HUES48 (cell line): ENCODE measurements around the gene CBL.
A peak's percentile ranks its signal among the peaks of the same experiment; 100 is the strongest.
"Not testable (repeated sequence)": the region's sequence is repeated elsewhere in the genome, so short reads cannot be mapped to it uniquely, and the experiment has no call there.

Experiments used
- H3K27ac ChIP-seq: one replicate; pipeline ENCODE4 v1.7.0; 2013; ENCODE audit warnings: low read depth, low read length, inconsistent platforms
- H3K27me3 ChIP-seq: 2 replicates; pipeline ENCODE4 v1.6.1; 2013; ENCODE audit warnings: mild to moderate bottlenecking, low read length; ENCODE audit not compliant: control insufficient read depth, insufficient read depth
- H3K36me3 ChIP-seq: 2 replicates; pipeline ENCODE4 v1.6.1; 2013; ENCODE audit warnings: low read length; ENCODE audit not compliant: control insufficient read depth, insufficient read depth
- H3K4me1 ChIP-seq: 2 replicates; pipeline ENCODE4 v1.6.1; 2013; ENCODE audit warnings: mild to moderate bottlenecking, low read length; ENCODE audit not compliant: control insufficient read depth, insufficient read depth
- H3K4me3 ChIP-seq: 2 replicates; pipeline ENCODE4 v1.5.1; 2013; ENCODE audit warnings: mild to moderate bottlenecking, low read depth, low read length
- H3K9ac ChIP-seq: 2 replicates; pipeline ENCODE4 v1.6.1; 2013; ENCODE audit warnings: mild to moderate bottlenecking, low read depth, low read length, moderate library complexity
- H3K9me3 ChIP-seq: 2 replicates; pipeline ENCODE4 v1.6.1; 2013; ENCODE audit warnings: low read length; ENCODE audit not compliant: control insufficient read depth, insufficient read depth

Gene CBL

DNA sequence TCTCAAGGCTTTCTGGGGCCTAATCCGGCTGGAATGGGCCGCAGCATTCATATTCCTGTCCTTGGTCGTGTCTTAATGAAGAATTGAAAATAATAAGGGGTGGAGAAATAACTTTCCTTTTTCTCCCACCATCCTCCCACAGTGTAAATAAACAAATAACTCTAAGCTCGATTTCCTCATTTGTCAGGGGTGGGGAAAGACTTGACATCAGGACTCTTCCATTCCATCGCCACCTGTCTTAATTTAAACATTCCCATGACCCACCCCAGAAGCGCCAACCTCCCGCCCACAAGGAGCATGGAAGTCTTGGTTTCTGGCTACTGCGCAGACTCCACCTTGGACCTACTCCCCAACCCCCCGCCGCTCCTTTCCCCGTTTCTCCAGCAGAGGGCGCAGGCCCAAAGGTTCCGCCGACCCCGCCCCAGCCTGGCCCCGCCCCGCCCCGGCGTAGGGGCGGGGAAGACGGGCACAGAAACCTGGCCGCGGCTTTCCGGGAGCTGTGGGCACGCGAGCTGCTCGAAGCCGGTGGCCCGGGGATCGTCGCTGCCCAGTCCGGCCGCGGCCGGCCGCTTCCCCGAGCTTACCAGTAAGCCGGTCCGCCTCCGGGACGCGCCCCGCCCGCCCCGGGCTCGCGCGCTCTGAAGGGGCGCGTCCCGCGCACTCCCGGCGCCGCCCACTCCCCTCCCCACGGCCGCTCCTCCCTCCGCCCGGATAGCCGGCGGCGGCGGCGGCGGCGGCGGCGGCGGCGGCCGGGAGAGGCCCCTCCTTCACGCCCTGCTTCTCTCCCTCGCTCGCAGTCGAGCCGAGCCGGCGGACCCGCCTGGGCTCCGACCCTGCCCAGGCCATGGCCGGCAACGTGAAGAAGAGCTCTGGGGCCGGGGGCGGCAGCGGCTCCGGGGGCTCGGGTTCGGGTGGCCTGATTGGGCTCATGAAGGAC, at the start of gene CBL:
Gene CBL (plus strand): TSS at position 766 of the 937 bp plus-strand sequence. CDS start 79 bp downstream, at position 845.
- Histone ChIP-seq H3K9me3 (no peaks in the 10 kb centered on the region), H3K4me3 (peak within 1 kb of the TSS; percentile 83), H3K27ac (peak within 1 kb of the TSS; percentile 99), H3K9ac (peak within 1 kb of the TSS; percentile 75), H3K4me1 (peaks cover 32% of the 10 kb centered on the region), H3K36me3 (no peaks in the 10 kb centered on the region), H3K27me3 (no peaks in the 10 kb centered on the region)

GRCh38 chr11:119156496-119156895, 49.6 kb upstream of the CBL start:
- Histone ChIP-seq H3K27ac (no peak overlapping the region), H3K9me3 (no peaks in the 10 kb centered on the region), H3K36me3 (no peaks in the 10 kb centered on the region), H3K4me3 (no peak overlapping the region), H3K4me1 (0 out of 2 replicates have a peak, but pooled peaks cover 3% of the 10 kb centered on the region), H3K9ac (no peak overlapping the region), H3K27me3 (peaks cover 4% of the 10 kb centered on the region; the same call in 1 of the 2 replicates)

DNA sequence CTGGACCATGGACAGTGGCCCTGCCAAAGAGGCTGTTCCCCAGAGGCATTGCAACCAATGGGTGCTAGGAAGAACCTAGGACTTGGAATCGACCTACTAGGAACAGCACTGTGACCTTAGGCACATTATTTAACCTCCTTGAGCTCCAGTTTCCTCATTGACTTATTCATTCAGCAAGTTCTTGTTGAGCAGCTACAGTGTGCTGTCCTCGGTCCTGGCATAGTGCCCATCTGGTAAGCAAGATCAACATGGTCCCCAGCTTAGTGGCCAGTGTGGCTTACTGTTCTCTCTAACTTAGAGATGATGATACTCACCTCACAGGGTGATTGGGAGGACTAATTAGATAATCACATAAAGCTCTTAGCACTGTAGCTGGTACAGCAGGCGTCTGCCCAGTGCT, 49.1 kb upstream of the CBL start:
- no peaks in the 10 kb centered on the region for H3K9me3 ChIP-seq

DNA sequence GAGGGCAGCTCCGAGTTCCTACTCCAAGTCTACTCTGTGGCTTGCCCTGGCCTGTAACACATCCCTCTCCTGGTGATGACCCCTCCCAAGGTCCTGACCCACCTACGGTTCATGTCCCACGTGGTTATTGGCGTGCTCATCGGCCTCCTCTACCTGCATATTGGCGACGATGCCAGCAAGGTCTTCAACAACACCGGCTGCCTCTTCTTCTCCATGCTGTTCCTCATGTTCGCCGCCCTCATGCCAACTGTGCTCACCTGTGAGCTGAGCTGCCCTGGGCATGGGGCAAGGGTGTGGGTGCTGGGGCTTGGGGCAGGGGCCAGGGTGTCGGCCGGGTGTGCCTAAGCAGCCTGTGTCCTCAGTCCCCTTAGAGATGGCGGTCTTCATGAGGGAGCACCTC, 47.7 kb upstream of the CBL start:
- H3K4me3 ChIP-seq, result no peak overlapping the region
- no peak overlapping the region for H3K27ac ChIP-seq
- 0 out of 2 replicates have a peak, but pooled peaks cover 3% of the 10 kb centered on the region for H3K4me1 ChIP-seq
- no peaks in the 10 kb centered on the region for H3K9me3 ChIP-seq
- H3K36me3 ChIP-seq, result no peaks in the 10 kb centered on the region
- no peaks in the 10 kb centered on the region for H3K27me3 ChIP-seq
- H3K9ac ChIP-seq, result no peak overlapping the region

More for the DNA sequence above, 49.1 kb upstream of the CBL start:
- no peak overlapping the region for H3K27ac ChIP-seq
- no peaks in the 10 kb centered on the region for H3K27me3 ChIP-seq
- no peaks in the 10 kb centered on the region for H3K36me3 ChIP-seq
- no peak overlapping the region for H3K9ac ChIP-seq
- no peak overlapping the region for H3K4me3 ChIP-seq
- H3K4me1 ChIP-seq, result 0 out of 2 replicates have a peak, but pooled peaks cover 3% of the 10 kb centered on the region

DNA sequence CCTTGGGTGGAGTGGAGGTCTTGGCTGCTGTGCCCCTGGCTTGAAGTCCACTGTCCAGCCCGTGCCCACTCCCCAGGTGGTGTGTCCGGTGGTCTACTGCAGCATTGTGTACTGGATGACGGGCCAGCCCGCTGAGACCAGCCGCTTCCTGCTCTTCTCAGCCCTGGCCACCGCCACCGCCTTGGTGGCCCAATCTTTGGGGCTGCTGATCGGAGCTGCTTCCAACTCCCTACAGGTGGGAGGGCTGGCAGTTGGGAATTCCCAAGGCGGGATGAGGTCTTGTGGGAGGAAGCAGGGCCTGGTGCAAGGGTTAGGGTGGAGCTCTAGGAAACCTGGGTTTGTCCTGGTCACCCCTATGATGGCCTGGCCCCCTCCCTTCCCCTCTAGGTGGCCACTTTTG, 46.0 kb upstream of the CBL start:
- Histone ChIP-seq H3K4me1 (0 out of 2 replicates have a peak, but pooled peaks cover 3% of the 10 kb centered on the region), H3K4me3 (no peak overlapping the region), H3K9me3 (no peaks in the 10 kb centered on the region), H3K9ac (no peak overlapping the region), H3K27ac (no peak overlapping the region), H3K36me3 (no peaks in the 10 kb centered on the region), H3K27me3 (no peaks in the 10 kb centered on the region)

GRCh38 chr11:119161871-119162270, 44.3 kb upstream of the CBL start:
- no peaks in the 10 kb centered on the region for H3K36me3 ChIP-seq
- H3K27ac ChIP-seq, result no peak overlapping the region
- no peaks in the 10 kb centered on the region for H3K9me3 ChIP-seq
- H3K4me1 ChIP-seq, result 0 out of 2 replicates have a peak, but pooled peaks cover 3% of the 10 kb centered on the region
- no peaks in the 10 kb centered on the region for H3K27me3 ChIP-seq
- no peak overlapping the region for H3K4me3 ChIP-seq
- no peak overlapping the region for H3K9ac ChIP-seq

DNA sequence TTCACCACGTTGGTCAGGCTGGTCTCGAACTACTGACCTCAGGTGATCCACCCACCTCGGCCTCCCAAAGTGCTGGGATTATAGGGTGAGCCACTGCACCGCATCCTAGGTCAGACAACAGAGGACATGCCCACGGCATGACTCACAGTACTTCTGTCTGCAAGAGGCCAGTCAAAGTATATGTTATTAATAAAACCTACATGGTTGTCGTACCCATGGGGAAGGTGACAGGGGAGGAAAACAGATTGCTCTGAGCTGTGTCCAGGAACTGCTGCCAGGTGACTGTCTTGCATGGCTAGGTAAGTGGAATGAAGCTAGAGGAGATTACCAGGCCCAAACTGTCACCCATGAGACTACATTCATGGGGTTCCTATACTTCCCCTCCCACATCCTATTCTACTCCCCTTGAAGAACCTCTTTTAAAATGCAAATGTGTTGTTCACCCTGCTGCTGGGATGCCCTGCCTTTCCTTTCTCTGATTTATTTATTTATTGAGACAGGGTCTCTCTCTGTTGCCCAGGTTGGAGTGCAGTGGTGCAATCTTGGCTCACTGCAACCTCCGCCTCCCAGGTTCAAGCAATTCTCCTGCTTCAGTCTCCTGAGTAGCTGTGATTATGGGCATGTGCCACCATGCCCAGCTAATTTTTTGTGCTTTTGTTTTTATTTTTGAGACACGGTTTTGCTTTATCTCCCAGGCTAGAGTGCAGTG, 39.6 kb upstream of the CBL start:
- Histone ChIP-seq H3K4me1 (no peaks in the 10 kb centered on the region), H3K27me3 (no peaks in the 10 kb centered on the region), H3K9ac (no peak overlapping the region), H3K4me3 (no peak overlapping the region), H3K9me3 (no peaks in the 10 kb centered on the region), H3K27ac (peak overlapping the region; percentile 1), H3K36me3 (no peaks in the 10 kb centered on the region)

- not testable (repeated sequence) for H3K27ac ChIP-seq, H3K4me3 ChIP-seq, H3K9ac ChIP-seq, H3K36me3 ChIP-seq, H3K4me1 ChIP-seq, H3K9me3 ChIP-seq, H3K27me3 ChIP-seq
Measured at GRCh38 chr11:119167077-119167458, 39.1 kb upstream of the CBL start.

DNA sequence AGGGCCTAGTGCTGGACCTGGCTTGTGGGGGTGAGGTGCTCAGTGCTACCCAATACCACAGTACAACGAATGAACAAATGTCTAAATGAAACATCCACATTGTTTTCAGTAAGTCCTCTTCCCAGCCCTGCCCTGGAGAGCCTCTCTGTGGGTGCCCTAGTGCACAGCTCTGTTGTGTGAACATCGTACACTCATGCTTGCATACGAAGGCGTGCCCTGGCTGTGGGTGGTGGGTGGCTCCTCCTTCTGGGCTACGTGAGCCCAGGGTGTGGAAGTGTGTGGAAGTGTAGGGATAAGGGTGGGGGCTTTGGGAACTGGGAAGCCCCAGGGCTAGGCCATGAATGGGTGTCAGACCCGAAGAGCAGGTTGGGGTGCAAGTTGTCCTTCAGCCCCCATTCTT, 38.2 kb upstream of the CBL start:
- Histone ChIP-seq H3K9ac (no peak overlapping the region), H3K36me3 (no peaks in the 10 kb centered on the region), H3K9me3 (no peaks in the 10 kb centered on the region), H3K4me3 (no peak overlapping the region), H3K4me1 (no peaks in the 10 kb centered on the region), H3K27ac (no peak overlapping the region), H3K27me3 (no peaks in the 10 kb centered on the region)

DNA sequence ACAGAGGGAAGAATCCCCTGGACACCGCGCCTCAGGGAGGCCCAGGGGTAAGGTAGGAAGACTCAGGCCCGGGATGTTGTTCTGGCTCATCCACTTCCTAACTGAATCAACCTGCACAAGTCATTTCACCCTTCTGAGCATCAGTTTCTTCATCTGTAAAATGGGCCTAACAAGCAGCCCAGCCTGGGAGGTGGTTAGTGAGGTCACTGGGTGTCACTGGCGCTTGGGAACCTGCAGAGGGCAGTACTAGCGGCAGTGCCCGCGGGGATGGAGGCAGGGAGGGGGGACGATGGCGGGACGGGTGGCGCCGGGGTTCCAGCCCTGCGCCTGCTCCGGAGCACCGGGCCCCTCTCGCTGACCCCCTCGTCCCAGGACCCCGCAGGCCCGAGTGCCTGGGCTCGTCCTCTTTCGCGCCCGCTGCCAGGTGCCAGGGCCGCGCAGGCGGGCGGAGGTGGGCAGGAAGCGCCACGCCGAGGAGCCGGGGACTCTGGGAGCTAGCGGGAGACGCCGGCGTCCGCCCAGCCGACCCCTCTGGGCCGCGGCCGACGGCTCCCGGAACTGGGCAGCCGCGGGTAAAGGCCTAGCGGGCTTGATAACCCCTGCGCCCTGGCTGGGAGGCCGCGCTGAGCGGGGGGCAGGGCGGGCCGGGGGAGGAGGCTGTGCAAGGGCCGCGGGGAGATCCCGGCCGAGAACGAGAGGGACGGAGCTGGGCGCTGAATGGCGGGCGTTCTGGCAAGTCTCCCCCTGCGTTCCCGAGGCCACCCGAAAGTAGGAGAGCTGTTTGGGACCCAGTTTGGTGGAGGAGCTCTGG, 37.5 kb upstream of the CBL start, which contains the start of gene NLRX1:
Gene NLRX1 (plus strand): TSS at position 255 of the 811 bp plus-strand sequence. CDS start 2,679 bp downstream, outside the sequence.
- Histone ChIP-seq H3K4me3 (peak within 1 kb of the TSS; percentile 70), H3K9me3 (no peaks in the 10 kb centered on the region), H3K9ac (peak within 1 kb of the TSS; percentile 81), H3K27ac (peak within 1 kb of the TSS; percentile 92), H3K4me1 (no peaks in the 10 kb centered on the region), H3K36me3 (no peaks in the 10 kb centered on the region), H3K27me3 (no peaks in the 10 kb centered on the region)
